HG02973 (cell line): ENCODE measurements around the gene CALHM2.
"Not testable (repeated sequence)": the region's sequence is repeated elsewhere in the genome, so short reads cannot be mapped to it uniquely, and the experiment has no call there.

Source experiments
- ATAC-seq: cut with Tn5 transposase; IDR thresholded peaks from one replicate; pipeline ENCODE4 v1.9.1; 2021; ENCODE audit warnings: moderate library complexity; ENCODE audit not compliant: unreplicated experiment

Gene CALHM2

GRCh38 chr10:103451831-103452505 lies at the start of gene CALHM2:
Gene CALHM2, minus strand, starts transcription at chr10:103452370. Its CDS starts 2,429 bp downstream, at chr10:103449941.
- peak; percentile 55 for ATAC-seq

- ATAC-seq: no peak
Measured at GRCh38 chr10:103501186-103501585, 49.0 kb upstream of the CALHM2 start.

GRCh38 chr10:103500481-103500880 lies 48.3 kb upstream of the CALHM2 start:
- ATAC-seq: no peak

- no peak for ATAC-seq
Measured at GRCh38 chr10:103499881-103500280, 47.7 kb upstream of the CALHM2 start.

- ATAC-seq: no peak
Measured at GRCh38 chr10:103498936-103499638, 46.9 kb upstream of the CALHM2 start.

- no peak for ATAC-seq
Measured at GRCh38 chr10:103497161-103497915, 45.2 kb upstream of the CALHM2 start.

GRCh38 chr10:103495321-103495720 lies 43.2 kb upstream of the CALHM2 start:
- ATAC-seq: no peak

- ATAC-seq: no peak
Measured at GRCh38 chr10:103493916-103494877, 42.0 kb upstream of the CALHM2 start.

GRCh38 chr10:103493362-103493915 lies 41.3 kb upstream of the CALHM2 start, which contains the start of gene NEURL1:
Gene NEURL1, plus strand, starts transcription at chr10:103493705. Its CDS starts 683 bp downstream, at chr10:103494388.
- ATAC-seq: no peak

GRCh38 chr10:103492655-103493261 lies 40.6 kb upstream of the CALHM2 start:
- no peak for ATAC-seq

- no peak for ATAC-seq
Measured at GRCh38 chr10:103491729-103492364, 39.7 kb upstream of the CALHM2 start.

- ATAC-seq: peak; percentile 19
Measured at GRCh38 chr10:103490986-103491314, 38.8 kb upstream of the CALHM2 start.

- no peak for ATAC-seq
Measured at GRCh38 chr10:103487410-103487708, 35.2 kb upstream of the CALHM2 start.

- not testable (repeated sequence) for ATAC-seq
Measured at GRCh38 chr10:103486635-103487409, 34.7 kb upstream of the CALHM2 start.

- ATAC-seq: no peak
Measured at GRCh38 chr10:103481974-103482531, 29.9 kb upstream of the CALHM2 start.

GRCh38 chr10:103480521-103480920 lies 28.4 kb upstream of the CALHM2 start:
- no peak for ATAC-seq

- ATAC-seq: no peak
Measured at GRCh38 chr10:103479135-103479534, 27.0 kb upstream of the CALHM2 start, which contains the start of gene CALHM3. Gene CALHM3, minus strand, starts transcription at chr10:103479240. Its CDS starts 208 bp downstream, at chr10:103479032.

- no peak for ATAC-seq
Measured at GRCh38 chr10:103478671-103479070, 26.5 kb upstream of the CALHM2 start.
